A549 (cell line): Measurements from ENCODE around the gene HOXC13.

ENCODE experiments used
- BCL3 ChIP-seq: fragments of >200 bp; sonication (Bioruptor Twin); formaldehyde crosslinking; IDR thresholded peaks from 3 replicates; pipeline ENCODE4 v1.6.1; 2016
- CEBPB ChIP-seq, 2 experiments: fragments of >200 bp in 1 of 2; sonication (Bioruptor Twin) in 1 of 2; formaldehyde crosslinking in 1 of 2; IDR thresholded peaks; 2 replicates each; pipeline ENCODE4 v1.6.1; 2012 to 2016
- ESRRA ChIP-seq: fragments of 150-350 bp; IDR thresholded peaks from 2 replicates; pipeline ENCODE4 v1.6.1; 2014; ENCODE audit warnings: mild to moderate bottlenecking, low read length, borderline replicate concordance
- HOXA7 ChIP-seq: fragments of 250-450 bp; sonication (Bioruptor Pico); IDR thresholded peaks from 2 replicates; pipeline ENCODE4 v1.5.0; 2020; ENCODE audit warnings: mild to moderate bottlenecking, moderate library complexity
- KDM1A ChIP-seq: fragments of 200-600 bp; sonication (generic); IDR thresholded peaks from 2 replicates; pipeline ENCODE4 v1.6.1; 2016; ENCODE audit warnings: low read depth, mild to moderate bottlenecking
- KDM5A ChIP-seq: fragments of 200-600 bp; sonication (generic); IDR thresholded peaks from 2 replicates; pipeline ENCODE4 v1.6.1; 2016; ENCODE audit warnings: antibody characterized with exemption, mild to moderate bottlenecking
- MAFK ChIP-seq: fragments of 450-650 bp; IDR thresholded peaks from 2 replicates; pipeline ENCODE4 v1.6.1; 2014; ENCODE audit not compliant: partially characterized antibody
- RAD21 ChIP-seq, 2 experiments: fragments of >200 bp in 1 of 2; sonication (Bioruptor Twin) in 1 of 2; formaldehyde crosslinking in 1 of 2; IDR thresholded peaks in 1 of 2; conservative IDR thresholded peaks in 1 of 2; 2 replicates in 1 of 2; 3 replicates in 1 of 2; pipeline ENCODE4 v1.6.1; 2012 to 2018; ENCODE audit warnings: inconsistent platforms in 1 of 2
- RCOR1 ChIP-seq: fragments of 150-350 bp; IDR thresholded peaks from 2 replicates; pipeline ENCODE4 v1.6.1; 2014; ENCODE audit warnings: antibody characterized with exemption, low read length, low read depth
- SMC3 ChIP-seq: fragments of >200 bp; sonication (Bioruptor Twin); formaldehyde crosslinking; IDR thresholded peaks from 3 replicates; pipeline ENCODE4 v1.6.1; 2018; ENCODE audit warnings: inconsistent platforms
- TP53 ChIP-seq: fragments of 250-450 bp; sonication (Bioruptor Pico); IDR thresholded peaks from 2 replicates; pipeline ENCODE4 v1.5.0; 2021; ENCODE audit warnings: mild to moderate bottlenecking, moderate library complexity
- ZSCAN20 ChIP-seq: fragments of 250-450 bp; sonication (Bioruptor Pico); IDR thresholded peaks from 2 replicates; pipeline ENCODE4 v1.8.0; 2022; ENCODE audit warnings: mild to moderate bottlenecking, moderate library complexity
- TF ChIP-seq, protein P1 (sequence below): fragments of >200 bp; sonication (Bioruptor Twin); formaldehyde crosslinking; IDR thresholded peaks from 3 replicates; pipeline ENCODE4 v1.5.1; 2016
- TF ChIP-seq, protein P2 (sequence below): IDR thresholded peaks from 2 replicates; pipeline ENCODE4 v1.6.1; 2012

DNA sequence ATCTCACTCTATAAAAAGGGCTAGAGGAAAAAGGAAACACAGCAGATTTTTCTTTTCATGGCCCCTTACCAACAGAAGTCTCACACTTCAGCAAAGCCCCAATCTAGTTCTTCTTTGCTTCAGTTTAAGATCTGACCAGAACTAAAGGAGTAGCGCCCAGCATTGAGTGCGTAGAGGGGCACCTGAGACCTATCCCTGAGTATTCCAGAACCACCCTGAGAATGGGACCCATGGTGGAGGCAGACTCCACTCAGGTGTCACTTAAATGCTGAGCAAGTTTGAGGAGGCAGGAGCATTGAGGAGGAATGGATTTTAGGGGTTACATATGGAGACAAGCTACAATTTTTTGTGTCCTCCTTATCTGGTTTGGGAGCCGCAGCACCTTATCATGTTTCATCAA, 32.5 kb downstream of the HOXC13 start:
- TF ChIP-seq ZSCAN20: no peak
- TF ChIP-seq RCOR1: no peak
- TF ChIP-seq HOXA7 (CRISPR knock-in tag): no peak
- TF ChIP-seq BCL3: no peak
- TF ChIP-seq, protein P1, sequence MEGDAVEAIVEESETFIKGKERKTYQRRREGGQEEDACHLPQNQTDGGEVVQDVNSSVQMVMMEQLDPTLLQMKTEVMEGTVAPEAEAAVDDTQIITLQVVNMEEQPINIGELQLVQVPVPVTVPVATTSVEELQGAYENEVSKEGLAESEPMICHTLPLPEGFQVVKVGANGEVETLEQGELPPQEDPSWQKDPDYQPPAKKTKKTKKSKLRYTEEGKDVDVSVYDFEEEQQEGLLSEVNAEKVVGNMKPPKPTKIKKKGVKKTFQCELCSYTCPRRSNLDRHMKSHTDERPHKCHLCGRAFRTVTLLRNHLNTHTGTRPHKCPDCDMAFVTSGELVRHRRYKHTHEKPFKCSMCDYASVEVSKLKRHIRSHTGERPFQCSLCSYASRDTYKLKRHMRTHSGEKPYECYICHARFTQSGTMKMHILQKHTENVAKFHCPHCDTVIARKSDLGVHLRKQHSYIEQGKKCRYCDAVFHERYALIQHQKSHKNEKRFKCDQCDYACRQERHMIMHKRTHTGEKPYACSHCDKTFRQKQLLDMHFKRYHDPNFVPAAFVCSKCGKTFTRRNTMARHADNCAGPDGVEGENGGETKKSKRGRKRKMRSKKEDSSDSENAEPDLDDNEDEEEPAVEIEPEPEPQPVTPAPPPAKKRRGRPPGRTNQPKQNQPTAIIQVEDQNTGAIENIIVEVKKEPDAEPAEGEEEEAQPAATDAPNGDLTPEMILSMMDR: no peak
- no peak for TF ChIP-seq KDM5A
- no peak for TF ChIP-seq RAD21 (conservative IDR thresholded peaks at IDR 0.05 in 1 of 2, IDR thresholded peaks at IDR 0.05 in 1 of 2)
- no peak for TF ChIP-seq KDM1A
- TF ChIP-seq TP53 (CRISPR knock-in tag): no peak
- TF ChIP-seq MAFK: no peak
- TF ChIP-seq, protein P2, sequence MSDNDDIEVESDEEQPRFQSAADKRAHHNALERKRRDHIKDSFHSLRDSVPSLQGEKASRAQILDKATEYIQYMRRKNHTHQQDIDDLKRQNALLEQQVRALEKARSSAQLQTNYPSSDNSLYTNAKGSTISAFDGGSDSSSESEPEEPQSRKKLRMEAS: no peak
- no peak for TF ChIP-seq ESRRA
- no peak for TF ChIP-seq CEBPB (IDR thresholded peaks at IDR 0.05)
- TF ChIP-seq SMC3: no peak
